Skin of body (tissue), 2 donors: ENCODE results near the gene SCN2B. TPM values are rescaled to one million over a fixed set of nuclear protein-coding genes. Genes with fewer than 3 reads are reported as not detected.

Experiments
- DNase-seq: peaks from one replicate; lab custom pipeline; 2025; lab: John Stamatoyannopoulos, UW
- total RNA-seq: library from RNA; depleted of rRNA; stranded (reverse); fragments of >200 nt; gene quantifications from one replicate; pipeline ENCODE4 v1.2.3, GENCODE V29; 2014

SCN2B gene
- total RNA-seq, 1 donor from 2014 or later, result 2.8 TPM

GRCh38 chr11:118154641-118155040 lies 21.8 kb downstream of the SCN2B start:
- no peak for DNase-seq

GRCh38 chr11:118153976-118154375 lies 22.5 kb downstream of the SCN2B start:
- DNase-seq, result no peak

- no peak for DNase-seq
Measured at GRCh38 chr11:118153516-118153915, 22.9 kb downstream of the SCN2B start.

GRCh38 chr11:118152552-118153471 lies 23.6 kb downstream of the SCN2B start, which contains the start of gene SCN4B:
SCN4B (minus strand) TSS chr11:118152823; CDS start chr11:118152673, 150 bp downstream.
- DNase-seq, result peak; percentile 55

GRCh38 chr11:118152020-118152551 lies 24.4 kb downstream of the SCN2B start:
- no peak for DNase-seq

GRCh38 chr11:118151431-118151830 lies 25.0 kb downstream of the SCN2B start:
- DNase-seq, result no peak

- no peak for DNase-seq
Measured at GRCh38 chr11:118149493-118149892, 26.9 kb downstream of the SCN2B start.

GRCh38 chr11:118148856-118149255 lies 27.6 kb downstream of the SCN2B start:
- DNase-seq, result no peak

GRCh38 chr11:118148240-118148639 lies 28.2 kb downstream of the SCN2B start:
- no peak for DNase-seq

GRCh38 chr11:118147502-118147901 lies 28.9 kb downstream of the SCN2B start:
- DNase-seq, result no peak

- DNase-seq, result no peak
Measured at GRCh38 chr11:118146554-118146953, 29.9 kb downstream of the SCN2B start.

GRCh38 chr11:118145285-118146227 lies 30.9 kb downstream of the SCN2B start:
- peak; percentile 61 for DNase-seq

GRCh38 chr11:118144301-118145268 lies 31.9 kb downstream of the SCN2B start:
- DNase-seq, result no peak

GRCh38 chr11:118143661-118144185 lies 32.7 kb downstream of the SCN2B start:
- no peak for DNase-seq

- DNase-seq, result no peak
Measured at GRCh38 chr11:118142809-118143208, 33.6 kb downstream of the SCN2B start.

- no peak for DNase-seq
Measured at GRCh38 chr11:118142081-118142480, 34.4 kb downstream of the SCN2B start.

- no peak for DNase-seq
Measured at GRCh38 chr11:118139578-118139977, 36.9 kb downstream of the SCN2B start.

GRCh38 chr11:118138839-118139420 lies 37.5 kb downstream of the SCN2B start:
- DNase-seq, result no peak

GRCh38 chr11:118136801-118137200 lies 39.6 kb downstream of the SCN2B start:
- no peak for DNase-seq

GRCh38 chr11:118136341-118136740 lies 40.1 kb downstream of the SCN2B start:
- no peak for DNase-seq
